Dedifferentiated amniotic fluid mesenchymal stem cell (primary cell): ENCODE results near the gene SH3D19.
"Not testable (repeated sequence)": the region's sequence is repeated elsewhere in the genome, so short reads cannot be mapped to it uniquely, and the experiment has no call there.

Experiments used
- DNase-seq: peaks from one replicate; pipeline ENCODE4 v3.0.0-alpha.2; 2016; ENCODE audit errors: extremely low spot score

Gene SH3D19

GRCh38 chr4:151150821-151151580 is 174.4 kb downstream of the SH3D19 start:
- no peak for DNase-seq

GRCh38 chr4:151148261-151148660 is 177.1 kb downstream of the SH3D19 start:
- DNase-seq: no peak

- no peak for DNase-seq
These were observed 178.4 kb downstream of the SH3D19 start for GRCh38 chr4:151147000-151147399.

GRCh38 chr4:151144329-151145072 is 180.9 kb downstream of the SH3D19 start:
- DNase-seq: no peak

- DNase-seq: no peak
These were observed 181.6 kb downstream of the SH3D19 start for GRCh38 chr4:151143811-151144210.

GRCh38 chr4:151143162-151143561 is 182.2 kb downstream of the SH3D19 start:
- no peak for DNase-seq

- DNase-seq: no peak
These were observed 182.6 kb downstream of the SH3D19 start for GRCh38 chr4:151142758-151143157.

GRCh38 chr4:151139814-151140213 is 185.6 kb downstream of the SH3D19 start:
- no peak for DNase-seq

GRCh38 chr4:151136048-151136447 is 189.4 kb downstream of the SH3D19 start:
- DNase-seq: not testable (repeated sequence)

- DNase-seq: no peak
These were observed 192.1 kb downstream of the SH3D19 start for GRCh38 chr4:151133311-151133710.

GRCh38 chr4:151129796-151130195 is 195.6 kb downstream of the SH3D19 start:
- DNase-seq: no peak

GRCh38 chr4:151117371-151117962 is 207.9 kb downstream of the SH3D19 start:
- DNase-seq: peak; percentile 70

- no peak for DNase-seq
These were observed 210.4 kb downstream of the SH3D19 start for GRCh38 chr4:151114986-151115385.

- DNase-seq: no peak
These were observed 211.1 kb downstream of the SH3D19 start for GRCh38 chr4:151114338-151114737.

- no peak for DNase-seq
These were observed 215.2 kb downstream of the SH3D19 start for GRCh38 chr4:151110236-151110635.

GRCh38 chr4:151107063-151107462 is 218.3 kb downstream of the SH3D19 start:
- no peak for DNase-seq

GRCh38 chr4:151105454-151106032 is 219.9 kb downstream of the SH3D19 start:
- DNase-seq: no peak

- DNase-seq: no peak
These were observed 220.8 kb downstream of the SH3D19 start for GRCh38 chr4:151104621-151105020.

GRCh38 chr4:151103758-151104157 is 221.6 kb downstream of the SH3D19 start:
- DNase-seq: no peak

GRCh38 chr4:151100531-151100930 is 224.9 kb downstream of the SH3D19 start:
- DNase-seq: no peak

- DNase-seq: peak; percentile 33
These were observed 225.4 kb downstream of the SH3D19 start for GRCh38 chr4:151099976-151100417.

GRCh38 chr4:151099229-151099975 is 226.0 kb downstream of the SH3D19 start, which contains the start of gene RPS3A:
RPS3A (plus strand) TSS chr4:151099628; CDS start chr4:151099653, 25 bp downstream.
- peak; percentile 97 for DNase-seq
